ENCODE results near the gene TSPAN9. TPM values are rescaled to one million over a fixed set of nuclear protein-coding genes. Genes with fewer than 3 reads are reported as not detected.

The TSPAN9 gene
- total RNA-seq, 1 experiment from 2014 or later: 13.2 TPM

DNA sequence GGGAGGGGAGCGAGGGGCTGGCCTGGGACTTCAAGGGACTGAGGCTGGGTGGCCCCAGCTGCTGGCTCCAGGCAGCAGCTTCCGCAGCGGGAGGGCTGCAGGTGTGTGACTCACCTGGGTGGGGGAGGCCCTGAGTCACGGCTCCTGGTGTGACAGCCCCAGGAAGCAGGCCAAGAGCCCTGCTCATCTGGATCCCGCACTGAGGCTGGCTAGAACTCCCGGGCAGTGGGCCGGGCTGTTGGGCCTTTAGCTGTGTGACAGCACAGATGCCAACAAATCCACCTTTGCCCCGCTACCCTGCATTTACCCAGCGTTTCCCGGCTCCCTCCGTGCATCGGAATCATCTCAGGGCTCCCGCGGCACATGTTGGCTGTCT, 233.8 kb downstream of the TSPAN9 start (continued):
- TF ChIP-seq, protein P1, sequence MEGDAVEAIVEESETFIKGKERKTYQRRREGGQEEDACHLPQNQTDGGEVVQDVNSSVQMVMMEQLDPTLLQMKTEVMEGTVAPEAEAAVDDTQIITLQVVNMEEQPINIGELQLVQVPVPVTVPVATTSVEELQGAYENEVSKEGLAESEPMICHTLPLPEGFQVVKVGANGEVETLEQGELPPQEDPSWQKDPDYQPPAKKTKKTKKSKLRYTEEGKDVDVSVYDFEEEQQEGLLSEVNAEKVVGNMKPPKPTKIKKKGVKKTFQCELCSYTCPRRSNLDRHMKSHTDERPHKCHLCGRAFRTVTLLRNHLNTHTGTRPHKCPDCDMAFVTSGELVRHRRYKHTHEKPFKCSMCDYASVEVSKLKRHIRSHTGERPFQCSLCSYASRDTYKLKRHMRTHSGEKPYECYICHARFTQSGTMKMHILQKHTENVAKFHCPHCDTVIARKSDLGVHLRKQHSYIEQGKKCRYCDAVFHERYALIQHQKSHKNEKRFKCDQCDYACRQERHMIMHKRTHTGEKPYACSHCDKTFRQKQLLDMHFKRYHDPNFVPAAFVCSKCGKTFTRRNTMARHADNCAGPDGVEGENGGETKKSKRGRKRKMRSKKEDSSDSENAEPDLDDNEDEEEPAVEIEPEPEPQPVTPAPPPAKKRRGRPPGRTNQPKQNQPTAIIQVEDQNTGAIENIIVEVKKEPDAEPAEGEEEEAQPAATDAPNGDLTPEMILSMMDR (IDR thresholded peaks at IDR 0.05 in 2 of 3, conservative IDR thresholded peaks at IDR 0.05 in 1 of 3; ENCODE audit: borderline replicate concordance in 1 of 3, insufficient read depth in 1 of 3, low read depth in 2 of 3, low read length in 2 of 3): no peak
- TF ChIP-seq SP1 (IDR thresholded peaks at IDR 0.05; ENCODE audit: low read depth): peak; percentile 84
- no peak for TF ChIP-seq ZNF274 (IDR thresholded peaks at IDR 0.05; ENCODE audit: low read depth, low read length)

- CTCF ChIA-PET: interaction anchor here (0.9 to 3.2 kb wide), 9 partner anchors 11 to 493 kb away, joined by 3 to 46 read pairs (median 4); no protein-coding TSS in a partner anchor
- intact Hi-C loops (cut with micrococcal nuclease): loop anchor here (2.0 kb wide), 1 partner anchor 143 kb away; no protein-coding TSS in a partner anchor
- peak; percentile 39; the same call in 1 of the 2 replicates for TF ChIP-seq MAX (IDR thresholded peaks at IDR 0.05)
- TF ChIP-seq TCF7L2 (IDR thresholded peaks at IDR 0.05; ENCODE audit: borderline replicate concordance, extremely low read depth, insufficient read depth, insufficient read length): no peak
- H3K4me3 ChIP-seq (replicated peaks in 1 of 2; ENCODE audit: low read depth in 1 of 2, low read length in 2 of 2): peak overlapping the region in 1 of 2 experiments; percentile 44; a peak in 1 of 4 replicates
- H2AFZ ChIP-seq (ENCODE audit: low read depth, low read length, poor library complexity, severe bottlenecking): no peak overlapping the region
- DNase-seq (ENCODE audit: low read depth, low spot score): no peak
- peaks cover 55 to 81% of the 10 kb centered on the region in 2 experiments for H3K4me1 ChIP-seq (ENCODE audit: control insufficient read depth in 1 of 2, insufficient read depth in 2 of 2, low read length in 2 of 2)
- H3K27ac ChIP-seq (ENCODE audit: low read depth, low read length): peak overlapping the region; percentile 72
- peak overlapping the region; percentile 57 for H3K4me2 ChIP-seq (ENCODE audit: low read length)
- H3K9me2 ChIP-seq (ENCODE audit: insufficient read depth): no peaks in the 10 kb centered on the region
- POLR2A ChIA-PET: interaction anchor here (1.3 kb wide), 1 partner anchor 11 kb away, joined by 5 read pairs; no protein-coding TSS in a partner anchor
- peak overlapping the region; percentile 25 for H3K9ac ChIP-seq (ENCODE audit: low read length)
- ATAC-seq: peak; percentile 40
- no peaks in the 10 kb centered on the region for H3K79me2 ChIP-seq (ENCODE audit: insufficient read depth, low read length)
- RAD21 ChIA-PET (ENCODE audit: low non-redundant PET in 1 of 2, low total read pairs in 2 of 2, uncharacterized antibody in 2 of 2, unreplicated experiment in 2 of 2): interaction anchor here (0.6 to 2.3 kb wide), 4 partner anchors 11 to 435 kb away, joined by 4 to 14 read pairs (median 6); no protein-coding TSS in a partner anchor
- BruUV-seq (replicated peaks): no TSS peak
- no peaks in the 10 kb centered on the region for H3K27me3 ChIP-seq (ENCODE audit: insufficient read depth, low read length)
- no peaks in the 10 kb centered on the region for H3K9me3 ChIP-seq (ENCODE audit: control insufficient read depth in 1 of 2, insufficient read depth in 1 of 2, low read depth in 1 of 2, low read length in 2 of 2)
- no peaks in the 10 kb centered on the region for H3K36me3 ChIP-seq (ENCODE audit: control insufficient read depth in 1 of 2, insufficient read depth in 2 of 2, low read length in 2 of 2)
- no peaks in the 10 kb centered on the region for H4K20me1 ChIP-seq (ENCODE audit: insufficient read depth)
Observed at GRCh38 chr12:3311491-3312103, 234.4 kb downstream of the TSPAN9 start.

Measured in HCT116 (cell line).